ENCODE results near the gene RAB40C. TPM values are rescaled to one million over a fixed set of nuclear protein-coding genes. Genes with fewer than 3 reads are reported as not detected.
"Not testable (repeated sequence)": the region's sequence is repeated elsewhere in the genome, so short reads cannot be mapped to it uniquely, and the experiment has no call there.

The RAB40C gene
- total RNA-seq, 1 donor from 2014 or later, result 31.6 TPM

- H3K36me3 Mint-ChIP-seq (ENCODE audit: low read depth), result peaks cover 8% of the 10 kb centered on the region
- no peaks in the 10 kb centered on the region for H3K27me3 Mint-ChIP-seq (ENCODE audit: low read depth)
- H3K9me3 Mint-ChIP-seq, result no peaks in the 10 kb centered on the region
- peaks cover 7% of the 10 kb centered on the region for H3K4me1 Mint-ChIP-seq
- no peak overlapping the region for H3K4me3 Mint-ChIP-seq
- H3K27ac Mint-ChIP-seq (ENCODE audit: unreplicated experiment), result no peak overlapping the region
- no peak for TF ChIP-seq CTCF (conservative IDR thresholded peaks at IDR 0.05)
- no peak for DNase-seq (ENCODE audit: low read depth, low spot score)
Observed at GRCh38 chr16:596736-597060, 6.8 kb downstream of the RAB40C start.

- H3K4me3 Mint-ChIP-seq, result not testable (repeated sequence)
Observed at GRCh38 chr16:597655-598054, 7.8 kb downstream of the RAB40C start.

GRCh38 chr16:598823-599739 lies 9.2 kb downstream of the RAB40C start:
- H3K36me3 Mint-ChIP-seq (ENCODE audit: low read depth), result peaks cover 14% of the 10 kb centered on the region
- no peaks in the 10 kb centered on the region for H3K9me3 Mint-ChIP-seq
- H3K27me3 Mint-ChIP-seq (ENCODE audit: low read depth), result no peaks in the 10 kb centered on the region
- H3K4me1 Mint-ChIP-seq, result peaks cover 4% of the 10 kb centered on the region
- H3K4me3 Mint-ChIP-seq, result no peak overlapping the region
- no peak for TF ChIP-seq CTCF (conservative IDR thresholded peaks at IDR 0.05)
- H3K27ac Mint-ChIP-seq (ENCODE audit: unreplicated experiment), result no peak overlapping the region
- DNase-seq (ENCODE audit: low read depth, low spot score), result no peak

More at GRCh38 chr16:597655-598054, 7.8 kb downstream of the RAB40C start:
- H3K27me3 Mint-ChIP-seq (ENCODE audit: low read depth); H3K27ac Mint-ChIP-seq (ENCODE audit: unreplicated experiment); H3K4me1 Mint-ChIP-seq; DNase-seq (ENCODE audit: low read depth, low spot score); H3K36me3 Mint-ChIP-seq (ENCODE audit: low read depth); H3K9me3 Mint-ChIP-seq: not testable (repeated sequence)

GRCh38 chr16:600781-601180 lies 10.9 kb downstream of the RAB40C start:
- Mint-ChIP-seq H3K4me1 (peaks cover 4% of the 10 kb centered on the region), H3K27ac (ENCODE audit: unreplicated experiment) (no peak overlapping the region), H3K36me3 (ENCODE audit: low read depth) (peaks cover 25% of the 10 kb centered on the region), H3K27me3 (ENCODE audit: low read depth) (no peaks in the 10 kb centered on the region), H3K9me3 (peaks cover 3% of the 10 kb centered on the region), H3K4me3 (no peak overlapping the region)
- TF ChIP-seq CTCF (conservative IDR thresholded peaks at IDR 0.05), result peak; percentile 41
- no peak for DNase-seq (ENCODE audit: low read depth, low spot score)

- Mint-ChIP-seq H3K36me3 (ENCODE audit: low read depth) (peaks cover 23% of the 10 kb centered on the region), H3K27me3 (ENCODE audit: low read depth) (no peaks in the 10 kb centered on the region), H3K4me3 (no peak overlapping the region), H3K4me1 (peaks cover 4% of the 10 kb centered on the region), H3K27ac (ENCODE audit: unreplicated experiment) (no peak overlapping the region), H3K9me3 (peaks cover 3% of the 10 kb centered on the region)
- TF ChIP-seq CTCF (conservative IDR thresholded peaks at IDR 0.05), result no peak
- DNase-seq (ENCODE audit: low read depth, low spot score), result no peak
Observed at GRCh38 chr16:603933-604332, 14.1 kb downstream of the RAB40C start.

- no peak overlapping the region for H3K27ac Mint-ChIP-seq (ENCODE audit: unreplicated experiment)
- DNase-seq (ENCODE audit: low read depth, low spot score), result no peak
Observed at GRCh38 chr16:606656-607307, 16.9 kb downstream of the RAB40C start.

More at GRCh38 chr16:606656-607307, 16.9 kb downstream of the RAB40C start:
- Mint-ChIP-seq H3K9me3 (peaks cover 3% of the 10 kb centered on the region), H3K27me3 (ENCODE audit: low read depth) (no peaks in the 10 kb centered on the region), H3K36me3 (ENCODE audit: low read depth) (peaks cover 25% of the 10 kb centered on the region), H3K4me1 (peaks cover 8% of the 10 kb centered on the region), H3K4me3 (no peak overlapping the region)
- no peak for TF ChIP-seq CTCF (conservative IDR thresholded peaks at IDR 0.05)
